ENCODE data around the gene CASTOR1.

GRCh38 chr22:30321461-30321860, 32.2 kb upstream of the CASTOR1 start:
- no peak for TF ChIP-seq CTCF (conservative IDR thresholded peaks at IDR 0.05)
- TF ChIP-seq EZH2 (IDR thresholded peaks at IDR 0.05; ENCODE audit: low read depth) = no peak

Measured in PC-9 (cell line).